ENCODE measurements around the gene NR3C2. TPM values are rescaled to one million over a fixed set of nuclear protein-coding genes. Genes with fewer than 3 reads are reported as not detected.

NR3C2 gene
- total RNA-seq, 1 experiment from 2014 or later, result 14.2 TPM

- TF ChIP-seq CTCF (IDR thresholded peaks at IDR 0.05; ENCODE audit: unreplicated experiment), result no peak
- no peak for DNase-seq
- CTCF ChIA-PET, result no interaction called here
- Mint-ChIP-seq H3K27ac (ENCODE audit: unreplicated experiment) (no peak overlapping the region), H3K9me3 (ENCODE audit: low read depth, unreplicated experiment) (peaks cover 5% of the 10 kb centered on the region), H3K27me3 (ENCODE audit: unreplicated experiment) (no peaks in the 10 kb centered on the region), H3K36me3 (ENCODE audit: insufficient read depth, unreplicated experiment) (peaks cover 6% of the 10 kb centered on the region), H3K4me1 (ENCODE audit: low read depth, unreplicated experiment) (peaks cover 11% of the 10 kb centered on the region), H3K4me3 (ENCODE audit: low read depth, unreplicated experiment) (no peak overlapping the region)
- BruUV-seq (replicated peaks), result no TSS peak
- intact Hi-C loops (cut with micrococcal nuclease; ENCODE audit: unreplicated experiment), result no loop called here
Measured at GRCh38 chr4:148170408-148171365, 271.5 kb downstream of the NR3C2 start.

GRCh38 chr4:148166132-148166591, 276.1 kb downstream of the NR3C2 start:
- no peak for DNase-seq
- CTCF ChIA-PET, result no interaction called here
- no peak overlapping the region for H3K27ac Mint-ChIP-seq (ENCODE audit: unreplicated experiment)
- H3K4me3 Mint-ChIP-seq (ENCODE audit: low read depth, unreplicated experiment), result no peak overlapping the region
- no peak for TF ChIP-seq CTCF (IDR thresholded peaks at IDR 0.05; ENCODE audit: unreplicated experiment)
- BruUV-seq (replicated peaks), result no TSS peak
- H3K27me3 Mint-ChIP-seq (ENCODE audit: unreplicated experiment), result no peaks in the 10 kb centered on the region
- no peaks in the 10 kb centered on the region for H3K4me1 Mint-ChIP-seq (ENCODE audit: low read depth, unreplicated experiment)
- no peaks in the 10 kb centered on the region for H3K36me3 Mint-ChIP-seq (ENCODE audit: insufficient read depth, unreplicated experiment)
- intact Hi-C loops (cut with micrococcal nuclease; ENCODE audit: unreplicated experiment), result no loop called here
- H3K9me3 Mint-ChIP-seq (ENCODE audit: low read depth, unreplicated experiment), result no peaks in the 10 kb centered on the region

GRCh38 chr4:148164557-148164956, 277.7 kb downstream of the NR3C2 start:
- Mint-ChIP-seq H3K4me3 (ENCODE audit: low read depth, unreplicated experiment) (no peak overlapping the region), H3K27ac (ENCODE audit: unreplicated experiment) (no peak overlapping the region), H3K36me3 (ENCODE audit: insufficient read depth, unreplicated experiment) (no peaks in the 10 kb centered on the region), H3K4me1 (ENCODE audit: low read depth, unreplicated experiment) (no peaks in the 10 kb centered on the region), H3K27me3 (ENCODE audit: unreplicated experiment) (no peaks in the 10 kb centered on the region), H3K9me3 (ENCODE audit: low read depth, unreplicated experiment) (no peaks in the 10 kb centered on the region)
- DNase-seq, result no peak
- intact Hi-C loops (cut with micrococcal nuclease; ENCODE audit: unreplicated experiment), result no loop called here
- no TSS peak for BruUV-seq (replicated peaks)
- no peak for TF ChIP-seq CTCF (IDR thresholded peaks at IDR 0.05; ENCODE audit: unreplicated experiment)
- CTCF ChIA-PET, result no interaction called here

GRCh38 chr4:148162991-148163390, 279.2 kb downstream of the NR3C2 start:
- no peak for DNase-seq
- no peak overlapping the region for H3K4me3 Mint-ChIP-seq (ENCODE audit: low read depth, unreplicated experiment)
- CTCF ChIA-PET, result no interaction called here
- no peak overlapping the region for H3K27ac Mint-ChIP-seq (ENCODE audit: unreplicated experiment)
- H3K4me1 Mint-ChIP-seq (ENCODE audit: low read depth, unreplicated experiment), result no peaks in the 10 kb centered on the region
- no peaks in the 10 kb centered on the region for H3K36me3 Mint-ChIP-seq (ENCODE audit: insufficient read depth, unreplicated experiment)
- intact Hi-C loops (cut with micrococcal nuclease; ENCODE audit: unreplicated experiment), result no loop called here
- no peaks in the 10 kb centered on the region for H3K9me3 Mint-ChIP-seq (ENCODE audit: low read depth, unreplicated experiment)
- BruUV-seq (replicated peaks), result no TSS peak
- TF ChIP-seq CTCF (IDR thresholded peaks at IDR 0.05; ENCODE audit: unreplicated experiment), result no peak
- H3K27me3 Mint-ChIP-seq (ENCODE audit: unreplicated experiment), result no peaks in the 10 kb centered on the region
